HEK293 (cell line): ENCODE measurements around the gene TAL1.
A peak's percentile ranks its signal among the peaks of the same experiment; 100 is the strongest.

ENCODE experiments used
- CTCF ChIA-PET: fragments of 350-600 bp; formaldehyde crosslinking; extraction: SDS; loops from one replicate; lab custom pipeline; 2021; ENCODE audit warnings: antibody characterized with exemption; lab: Yijun Ruan, JAX
- POLR2A ChIA-PET: fragments of 300-600 bp; formaldehyde crosslinking; extraction: SDS; loops from one replicate; lab custom pipeline; 2020; ENCODE audit warnings: antibody characterized with exemption, inconsistent platforms; lab: Yijun Ruan, JAX
- H3K27ac ChIP-seq: fragments of 200-500 bp; sonication (Bioruptor generic); 2 replicates; pipeline ENCODE4 v1.5.1; 2014; ENCODE audit warnings: low read depth, low read length, control low read depth, inconsistent platforms; ENCODE audit errors: extremely low read depth
- H3K36me3 ChIP-seq, 2 experiments: fragments of 200-500 bp in 1 of 2; sonication (Bioruptor generic) in 1 of 2; 1 replicate in 1 of 2; 2 replicates in 1 of 2; pipeline ENCODE4 v1.5.1; 2014 to 2017; ENCODE audit warnings: inconsistent platforms in 2 of 2, low read length in 2 of 2; ENCODE audit not compliant: control insufficient read depth in 2 of 2, insufficient read depth in 1 of 2
- H3K4me1 ChIP-seq: fragments of 200-500 bp; sonication (Bioruptor generic); 2 replicates; pipeline ENCODE4 v1.5.1; 2014; ENCODE audit warnings: mild to moderate bottlenecking, low read length, inconsistent platforms; ENCODE audit not compliant: control insufficient read depth, insufficient read depth
- H3K4me3 ChIP-seq: 2 replicates; pipeline ENCODE4 v1.5.1; 2011; ENCODE audit warnings: low read depth, mild to moderate bottlenecking, control low read depth, low read length, moderate library complexity
- H3K9me3 ChIP-seq: fragments of 200-500 bp; sonication (Bioruptor generic); 2 replicates; pipeline ENCODE4 v1.5.1; 2014; ENCODE audit warnings: low read depth, low read length, inconsistent platforms; ENCODE audit not compliant: control insufficient read depth, insufficient read depth
- BCL6B ChIP-seq: fragments of 450-650 bp; formaldehyde crosslinking; IDR thresholded peaks from 2 replicates; pipeline ENCODE4 v1.5.1; 2017; ENCODE audit warnings: missing biosample characterization, missing genetic modification characterization
- GLIS2 ChIP-seq: fragments of 450-650 bp; formaldehyde crosslinking; IDR thresholded peaks from 2 replicates; pipeline ENCODE4 v1.5.1; 2016; ENCODE audit warnings: missing biosample characterization, missing genetic modification characterization
- KLF1 ChIP-seq: fragments of 450-650 bp; formaldehyde crosslinking; IDR thresholded peaks from 2 replicates; pipeline ENCODE4 v1.5.1; 2016; ENCODE audit warnings: missing biosample characterization, missing genetic modification characterization
- KLF9 ChIP-seq: fragments of 450-650 bp; formaldehyde crosslinking; IDR thresholded peaks from 2 replicates; pipeline ENCODE4 v1.5.1; 2016; ENCODE audit warnings: missing biosample characterization, missing genetic modification characterization, low read depth
- OVOL3 ChIP-seq: fragments of 450-650 bp; formaldehyde crosslinking; IDR thresholded peaks from 2 replicates; pipeline ENCODE4 v1.5.1; 2016; ENCODE audit warnings: missing biosample characterization, missing genetic modification characterization
- REPIN1 ChIP-seq: fragments of 450-650 bp; formaldehyde crosslinking; IDR thresholded peaks from 2 replicates; pipeline ENCODE4 v1.5.1; 2017; ENCODE audit warnings: missing biosample characterization, missing genetic modification characterization, low read depth
- SCRT2 ChIP-seq: fragments of 450-650 bp; formaldehyde crosslinking; IDR thresholded peaks from 2 replicates; pipeline ENCODE4 v1.5.1; 2016; ENCODE audit warnings: missing biosample characterization, missing genetic modification characterization
- YY2 ChIP-seq: fragments of 450-650 bp; formaldehyde crosslinking; IDR thresholded peaks from 2 replicates; pipeline ENCODE4 v1.5.1; 2016; ENCODE audit warnings: missing biosample characterization, missing genetic modification characterization
- ZBTB44 ChIP-seq: fragments of 450-650 bp; IDR thresholded peaks from 2 replicates; pipeline ENCODE4 v1.5.1; 2018; ENCODE audit warnings: missing biosample characterization, mild to moderate bottlenecking, missing genetic modification characterization
- ZBTB48 ChIP-seq: fragments of 450-650 bp; formaldehyde crosslinking; IDR thresholded peaks from 2 replicates; pipeline ENCODE4 v1.5.1; 2016; ENCODE audit warnings: missing biosample characterization, missing genetic modification characterization
- ZNF223 ChIP-seq: fragments of 450-650 bp; formaldehyde crosslinking; IDR thresholded peaks from 2 replicates; pipeline ENCODE4 v1.5.1; 2016; ENCODE audit warnings: missing biosample characterization, missing genetic modification characterization
- ZNF571 ChIP-seq: fragments of 450-650 bp; formaldehyde crosslinking; IDR thresholded peaks from 2 replicates; pipeline ENCODE4 v1.5.0; 2017; ENCODE audit warnings: missing biosample characterization, missing genetic modification characterization
- ZNF704 ChIP-seq: fragments of 450-650 bp; formaldehyde crosslinking; IDR thresholded peaks from 2 replicates; pipeline ENCODE4 v1.5.1; 2016; ENCODE audit warnings: missing biosample characterization, missing genetic modification characterization
- ZNF747 ChIP-seq: fragments of 450-650 bp; formaldehyde crosslinking; IDR thresholded peaks from 2 replicates; pipeline ENCODE4 v1.5.1; 2016; ENCODE audit warnings: missing biosample characterization, missing genetic modification characterization
- ZNF830 ChIP-seq: fragments of 450-650 bp; IDR thresholded peaks from 2 replicates; pipeline ENCODE4 v1.5.0; 2018; ENCODE audit warnings: missing biosample characterization, missing genetic modification characterization, low read depth, mild to moderate bottlenecking, moderate library complexity
- TF ChIP-seq, protein P1 (sequence below): fragments of 450-650 bp; formaldehyde crosslinking; IDR thresholded peaks from 2 replicates; pipeline ENCODE4 v1.5.1; 2016; ENCODE audit warnings: missing biosample characterization, missing genetic modification characterization, borderline replicate concordance
- TF ChIP-seq, protein P2 (sequence below): fragments of 450-650 bp; formaldehyde crosslinking; IDR thresholded peaks from 2 replicates; pipeline ENCODE4 v1.5.1; 2017; ENCODE audit warnings: missing biosample characterization, missing genetic modification characterization

The TAL1 gene

DNA sequence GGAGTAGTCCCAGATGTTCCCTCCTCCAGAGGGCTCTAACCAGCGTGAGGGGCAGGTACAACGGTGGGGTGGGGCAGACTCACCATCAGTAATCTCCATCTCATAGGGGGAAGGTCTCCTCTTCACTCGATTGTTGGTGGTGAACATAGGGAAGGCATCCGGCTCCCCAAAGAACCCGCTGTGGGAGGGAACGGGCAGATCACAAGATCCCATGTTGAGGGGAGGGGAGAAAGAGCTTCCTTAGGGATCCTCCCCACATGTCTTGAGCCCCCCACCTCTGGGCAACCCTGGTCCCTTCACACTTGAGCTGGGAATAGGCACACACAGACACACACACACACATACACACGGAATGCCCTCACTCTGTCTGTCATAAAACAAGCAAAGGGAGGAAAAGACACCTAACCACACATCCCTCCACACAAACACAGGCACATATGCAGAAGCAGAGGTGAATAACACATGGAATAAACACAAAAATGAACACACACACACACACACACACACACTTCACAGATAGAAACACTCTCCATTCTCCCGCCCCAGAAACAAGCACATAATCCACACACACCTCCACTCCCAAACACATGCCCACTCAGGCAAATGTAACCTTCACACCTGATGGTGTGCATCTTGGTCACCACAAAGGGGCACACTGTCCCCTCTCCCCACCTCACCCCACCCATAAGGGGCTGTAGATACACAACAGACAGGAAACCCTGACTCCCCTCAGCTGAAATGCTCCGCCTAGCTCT is 7.9 kb downstream of the TAL1 start:
- ChIA-PET CTCF (interaction anchor here (0.6 kb wide), 1 partner anchor 49 kb away, joined by 3 read pairs; no protein-coding TSS in a partner anchor), POLR2A (interaction anchor here (0.7 kb wide), 1 partner anchor 135 kb away, joined by 3 read pairs; no protein-coding TSS in a partner anchor)
- no peaks in the 10 kb centered on the region for H3K4me1 ChIP-seq
- no peaks in the 10 kb centered on the region for H3K36me3 ChIP-seq
- H3K4me3 ChIP-seq, result no peak overlapping the region
- TF ChIP-seq OVOL3, result no peak
- no peak for TF ChIP-seq SCRT2
- no peak for TF ChIP-seq GLIS2 (tag by site-specific recombination)
- no peak for TF ChIP-seq ZBTB44 (tag by site-specific recombination)
- TF ChIP-seq, protein P1, sequence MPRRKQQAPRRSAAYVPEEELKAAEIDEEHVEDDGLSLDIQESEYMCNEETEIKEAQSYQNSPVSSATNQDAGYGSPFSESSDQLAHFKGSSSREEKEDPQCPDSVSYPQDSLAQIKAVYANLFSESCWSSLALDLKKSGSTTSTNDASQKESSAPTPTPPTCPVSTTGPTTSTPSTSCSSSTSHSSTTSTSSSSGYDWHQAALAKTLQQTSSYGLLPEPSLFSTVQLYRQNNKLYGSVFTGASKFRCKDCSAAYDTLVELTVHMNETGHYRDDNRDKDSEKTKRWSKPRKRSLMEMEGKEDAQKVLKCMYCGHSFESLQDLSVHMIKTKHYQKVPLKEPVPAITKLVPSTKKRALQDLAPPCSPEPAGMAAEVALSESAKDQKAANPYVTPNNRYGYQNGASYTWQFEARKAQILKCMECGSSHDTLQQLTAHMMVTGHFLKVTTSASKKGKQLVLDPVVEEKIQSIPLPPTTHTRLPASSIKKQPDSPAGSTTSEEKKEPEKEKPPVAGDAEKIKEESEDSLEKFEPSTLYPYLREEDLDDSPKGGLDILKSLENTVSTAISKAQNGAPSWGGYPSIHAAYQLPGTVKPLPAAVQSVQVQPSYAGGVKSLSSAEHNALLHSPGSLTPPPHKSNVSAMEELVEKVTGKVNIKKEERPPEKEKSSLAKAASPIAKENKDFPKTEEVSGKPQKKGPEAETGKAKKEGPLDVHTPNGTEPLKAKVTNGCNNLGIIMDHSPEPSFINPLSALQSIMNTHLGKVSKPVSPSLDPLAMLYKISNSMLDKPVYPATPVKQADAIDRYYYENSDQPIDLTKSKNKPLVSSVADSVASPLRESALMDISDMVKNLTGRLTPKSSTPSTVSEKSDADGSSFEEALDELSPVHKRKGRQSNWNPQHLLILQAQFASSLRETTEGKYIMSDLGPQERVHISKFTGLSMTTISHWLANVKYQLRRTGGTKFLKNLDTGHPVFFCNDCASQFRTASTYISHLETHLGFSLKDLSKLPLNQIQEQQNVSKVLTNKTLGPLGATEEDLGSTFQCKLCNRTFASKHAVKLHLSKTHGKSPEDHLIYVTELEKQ (tag by site-specific recombination), result no peak
- no peak for TF ChIP-seq KLF9 (tag by site-specific recombination)
- no peak for TF ChIP-seq ZNF571 (tag by site-specific recombination)
- no peak for TF ChIP-seq ZNF830 (tag by site-specific recombination)
- no peak for TF ChIP-seq ZNF747 (tag by site-specific recombination)
- TF ChIP-seq ZNF704, result no peak
- no peak for TF ChIP-seq REPIN1 (tag by site-specific recombination)
- peak; percentile 35; the same call in 1 of the 2 replicates for TF ChIP-seq ZBTB48 (tag by site-specific recombination)
- no peak for TF ChIP-seq YY2
- TF ChIP-seq KLF1 (tag by site-specific recombination), result no peak
- TF ChIP-seq ZNF223 (tag by site-specific recombination), result no peak
- TF ChIP-seq, protein P2, sequence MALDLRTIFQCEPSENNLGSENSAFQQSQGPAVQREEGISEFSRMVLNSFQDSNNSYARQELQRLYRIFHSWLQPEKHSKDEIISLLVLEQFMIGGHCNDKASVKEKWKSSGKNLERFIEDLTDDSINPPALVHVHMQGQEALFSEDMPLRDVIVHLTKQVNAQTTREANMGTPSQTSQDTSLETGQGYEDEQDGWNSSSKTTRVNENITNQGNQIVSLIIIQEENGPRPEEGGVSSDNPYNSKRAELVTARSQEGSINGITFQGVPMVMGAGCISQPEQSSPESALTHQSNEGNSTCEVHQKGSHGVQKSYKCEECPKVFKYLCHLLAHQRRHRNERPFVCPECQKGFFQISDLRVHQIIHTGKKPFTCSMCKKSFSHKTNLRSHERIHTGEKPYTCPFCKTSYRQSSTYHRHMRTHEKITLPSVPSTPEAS (tag by site-specific recombination), result peak; percentile 55; the same call in 1 of the 2 replicates
- no peak for TF ChIP-seq BCL6B (tag by site-specific recombination)
- H3K27ac ChIP-seq, result no peak overlapping the region
- no peaks in the 10 kb centered on the region for H3K9me3 ChIP-seq
